Hepatocyte (in vitro differentiated cells): Measurements from ENCODE around the gene KRTAP3-2. TPM values are rescaled to one million over a fixed set of nuclear protein-coding genes. Genes with fewer than 3 reads are reported as not detected.

Experiments used
- DNase-seq: peaks from one replicate; pipeline ENCODE4 v3.0.0-alpha.2; 2016; ENCODE audit warnings: low spot score
- H2AFZ ChIP-seq: fragments of 200-600 bp; sonication (generic); 2 replicates; pipeline ENCODE4 v1.6.0; 2016; ENCODE audit warnings: antibody characterized with exemption, mild to moderate bottlenecking
- H3K27ac ChIP-seq: fragments of 200-600 bp; sonication (generic); 2 replicates; pipeline ENCODE4 v1.5.1; 2016; ENCODE audit warnings: mild to moderate bottlenecking
- H3K27me3 ChIP-seq: fragments of 200-600 bp; sonication (generic); 2 replicates; pipeline ENCODE4 v1.6.1; 2016
- H3K36me3 ChIP-seq: fragments of 200-600 bp; sonication (generic); replicated peaks from 2 replicates; pipeline ENCODE4 v1.5.1; 2016; ENCODE audit warnings: low read depth; ENCODE audit not compliant: insufficient read depth
- H3K4me1 ChIP-seq: fragments of 200-600 bp; sonication (generic); 2 replicates; pipeline ENCODE4 v1.5.1; 2016; ENCODE audit warnings: mild to moderate bottlenecking, moderate library complexity; ENCODE audit not compliant: insufficient read depth
- H3K4me2 ChIP-seq: fragments of 200-600 bp; sonication (generic); 2 replicates; pipeline ENCODE4 v1.6.0; 2016
- H3K4me3 ChIP-seq: fragments of 200-600 bp; sonication (generic); 2 replicates; pipeline ENCODE4 v1.5.1; 2016; ENCODE audit warnings: mild to moderate bottlenecking
- H3K79me2 ChIP-seq: fragments of 200-600 bp; sonication (generic); 2 replicates; pipeline ENCODE4 v1.6.0; 2017; ENCODE audit warnings: mild to moderate bottlenecking
- H3K9me2 ChIP-seq: fragments of 200-600 bp; sonication (generic); replicated peaks from 2 replicates; pipeline ENCODE4 v1.6.0; 2017; ENCODE audit warnings: mild to moderate bottlenecking; ENCODE audit not compliant: insufficient read depth
- H3K9me3 ChIP-seq: fragments of 200-600 bp; sonication (generic); 2 replicates; pipeline ENCODE4 v1.5.1; 2016; ENCODE audit warnings: low read depth, mild to moderate bottlenecking
- H4K20me1 ChIP-seq: fragments of 200-600 bp; sonication (generic); 2 replicates; pipeline ENCODE4 v1.6.0; 2016; ENCODE audit warnings: mild to moderate bottlenecking; ENCODE audit not compliant: insufficient read depth, poor library complexity, severe bottlenecking
- EZH2 ChIP-seq: fragments of 200-600 bp; sonication (generic); IDR thresholded peaks from 2 replicates; pipeline ENCODE4 v1.6.1; 2016; ENCODE audit warnings: antibody characterized with exemption, mild to moderate bottlenecking, borderline replicate concordance
- EZH2phosphoT487 ChIP-seq: fragments of 200-600 bp; sonication (generic); IDR thresholded peaks from one replicate; pipeline ENCODE4 v1.6.1; 2018; ENCODE audit warnings: antibody characterized with exemption, mild to moderate bottlenecking, low read depth, moderate library complexity; ENCODE audit not compliant: unreplicated experiment, severe bottlenecking
- WGBS: methylation state at CpG from one replicate; pipeline ENCODE4 v1.1.6; 2016; ENCODE audit warnings: low lambda C conversion rate; ENCODE audit errors: missing lambda C conversion rate; 5-methylcytosine and 5-hydroxymethylcytosine counted together
- polyA plus RNA-seq: library from polyadenylated mRNA; unstranded; fragments of >200 nt; fragmentation: Nextera tagmentation; extraction: Ambion mirVana; gene quantifications from 2 replicates; pipeline ENCODE4 v1.2.1, GENCODE V29; 2016
- total RNA-seq: library from RNA; depleted of rRNA; stranded (reverse); fragments of >200 nt; gene quantifications from 2 replicates; pipeline ENCODE4 v1.2.3, GENCODE V29; 2014
- TF ChIP-seq, protein P1 (sequence below): fragments of 200-600 bp; sonication (generic); IDR thresholded peaks from 2 replicates; pipeline ENCODE4 v1.5.1; 2016; ENCODE audit warnings: antibody characterized with exemption, mild to moderate bottlenecking; ENCODE audit not compliant: poor library complexity

The KRTAP3-2 gene
- total and polyA plus RNA-seq, 2 experiments from 2014 or later: not detected

DNA sequence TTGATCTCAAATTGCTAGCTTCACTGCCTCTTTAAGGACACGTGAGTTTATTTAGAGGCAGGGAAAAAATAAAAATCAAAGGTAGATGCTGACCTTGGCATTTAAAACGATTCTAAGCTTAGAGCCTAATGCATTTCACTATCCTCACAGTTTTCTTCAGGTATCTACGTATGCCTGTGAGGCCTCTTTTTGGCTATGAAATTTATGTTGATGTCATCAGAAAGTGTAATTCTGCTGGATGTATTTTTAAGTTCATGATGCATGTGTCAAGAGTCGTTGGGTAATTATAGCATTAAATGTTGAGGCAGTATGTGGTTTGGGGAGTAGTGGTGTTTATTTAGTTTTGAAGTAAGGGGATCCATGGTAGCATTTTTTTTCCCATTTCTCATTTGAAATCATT is 4.2 kb upstream of the KRTAP3-2 start:
- H3K4me2 ChIP-seq: no peak overlapping the region
- no peak overlapping the region for H2AFZ ChIP-seq
- WGBS: 76% methylated on average over 4 of the region's 4 CpGs
- no peaks in the 10 kb centered on the region for H3K79me2 ChIP-seq
- no peaks in the 10 kb centered on the region for H3K36me3 ChIP-seq
- H3K27ac ChIP-seq: no peak overlapping the region
- no peaks in the 10 kb centered on the region for H3K27me3 ChIP-seq
- H3K9me2 ChIP-seq: no peaks in the 10 kb centered on the region
- H3K4me1 ChIP-seq: peaks cover 3% of the 10 kb centered on the region
- DNase-seq: no peak
- TF ChIP-seq, protein P1, sequence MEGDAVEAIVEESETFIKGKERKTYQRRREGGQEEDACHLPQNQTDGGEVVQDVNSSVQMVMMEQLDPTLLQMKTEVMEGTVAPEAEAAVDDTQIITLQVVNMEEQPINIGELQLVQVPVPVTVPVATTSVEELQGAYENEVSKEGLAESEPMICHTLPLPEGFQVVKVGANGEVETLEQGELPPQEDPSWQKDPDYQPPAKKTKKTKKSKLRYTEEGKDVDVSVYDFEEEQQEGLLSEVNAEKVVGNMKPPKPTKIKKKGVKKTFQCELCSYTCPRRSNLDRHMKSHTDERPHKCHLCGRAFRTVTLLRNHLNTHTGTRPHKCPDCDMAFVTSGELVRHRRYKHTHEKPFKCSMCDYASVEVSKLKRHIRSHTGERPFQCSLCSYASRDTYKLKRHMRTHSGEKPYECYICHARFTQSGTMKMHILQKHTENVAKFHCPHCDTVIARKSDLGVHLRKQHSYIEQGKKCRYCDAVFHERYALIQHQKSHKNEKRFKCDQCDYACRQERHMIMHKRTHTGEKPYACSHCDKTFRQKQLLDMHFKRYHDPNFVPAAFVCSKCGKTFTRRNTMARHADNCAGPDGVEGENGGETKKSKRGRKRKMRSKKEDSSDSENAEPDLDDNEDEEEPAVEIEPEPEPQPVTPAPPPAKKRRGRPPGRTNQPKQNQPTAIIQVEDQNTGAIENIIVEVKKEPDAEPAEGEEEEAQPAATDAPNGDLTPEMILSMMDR: no peak
- no peak for TF ChIP-seq EZH2phosphoT487
- TF ChIP-seq EZH2: no peak
- H4K20me1 ChIP-seq: no peaks in the 10 kb centered on the region
- H3K4me3 ChIP-seq: no peak overlapping the region
- H3K9me3 ChIP-seq: no peaks in the 10 kb centered on the region

DNA sequence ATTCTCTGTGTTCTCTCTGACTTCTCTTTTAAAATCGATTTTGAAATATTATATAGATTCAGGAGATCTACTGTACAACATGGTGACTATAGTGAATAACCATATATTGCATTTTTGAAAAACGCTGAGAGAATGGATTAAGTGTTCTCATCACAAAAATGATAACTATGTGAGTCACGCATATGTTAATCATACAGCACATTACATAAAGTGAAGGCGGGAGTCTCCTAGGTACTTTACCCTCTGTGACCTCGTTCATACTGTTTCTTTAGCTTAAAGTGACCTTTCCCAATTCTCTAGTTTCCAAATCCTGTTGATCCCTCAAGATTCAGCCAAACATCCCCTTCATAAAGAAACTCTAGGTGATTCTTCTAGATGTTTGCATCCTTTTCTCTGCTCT is 3.1 kb upstream of the KRTAP3-2 start:
- no peak overlapping the region for H3K4me2 ChIP-seq
- no peaks in the 10 kb centered on the region for H3K9me3 ChIP-seq
- no peak for TF ChIP-seq EZH2phosphoT487
- no peaks in the 10 kb centered on the region for H3K9me2 ChIP-seq
- no peaks in the 10 kb centered on the region for H3K27me3 ChIP-seq
- H3K36me3 ChIP-seq: no peaks in the 10 kb centered on the region
- peaks cover 3% of the 10 kb centered on the region for H3K4me1 ChIP-seq
- H4K20me1 ChIP-seq: no peaks in the 10 kb centered on the region
- no peak overlapping the region for H3K4me3 ChIP-seq
- H3K27ac ChIP-seq: no peak overlapping the region
- H3K79me2 ChIP-seq: no peaks in the 10 kb centered on the region
- H2AFZ ChIP-seq: no peak overlapping the region
- no peak for DNase-seq
- WGBS: 61% methylated on average over 5 of the region's 5 CpGs

GRCh38 chr17:41001795-41002194 is 2.1 kb upstream of the KRTAP3-2 start:
- Histone ChIP-seq H3K9me2 (no peaks in the 10 kb centered on the region), H3K36me3 (no peaks in the 10 kb centered on the region), H3K4me2 (no peak overlapping the region), H3K4me1 (peaks cover 3% of the 10 kb centered on the region), H3K27me3 (peaks cover 4% of the 10 kb centered on the region), H3K79me2 (no peaks in the 10 kb centered on the region), H3K4me3 (no peak overlapping the region), H2AFZ (no peak overlapping the region), H3K27ac (no peak overlapping the region), H4K20me1 (no peaks in the 10 kb centered on the region), H3K9me3 (no peaks in the 10 kb centered on the region)
- TF ChIP-seq, protein P1: no peak
- TF ChIP-seq EZH2: no peak
- WGBS: 73% methylated on average over 4 of the region's 4 CpGs
- no peak for DNase-seq

DNA sequence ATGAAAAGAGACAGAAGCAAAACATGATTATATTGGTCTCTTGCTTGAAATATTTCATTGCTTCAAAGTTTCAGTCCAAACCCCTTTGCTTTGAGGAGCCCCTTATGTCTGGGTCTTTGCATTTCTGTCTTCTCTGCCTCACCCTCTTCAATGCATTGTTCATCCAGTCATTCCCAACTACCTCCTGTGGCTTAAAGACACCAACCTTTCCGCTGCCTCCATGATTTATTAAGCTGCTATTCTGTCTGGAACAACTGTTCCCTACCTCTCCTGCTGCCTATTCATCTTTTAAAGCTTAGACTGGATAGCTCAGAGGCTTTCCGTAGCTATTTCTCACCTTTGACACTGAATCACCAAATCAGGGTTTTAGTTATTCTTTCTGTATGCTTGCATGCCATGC is 2.3 kb downstream of the KRTAP3-2 start:
- 84% methylated on average over 2 of the region's 2 CpGs for WGBS
- Histone ChIP-seq H3K9me2 (no peaks in the 10 kb centered on the region), H2AFZ (no peak overlapping the region), H3K9me3 (no peaks in the 10 kb centered on the region), H3K4me3 (no peak overlapping the region), H4K20me1 (no peaks in the 10 kb centered on the region), H3K27ac (no peak overlapping the region), H3K36me3 (no peaks in the 10 kb centered on the region), H3K4me2 (no peak overlapping the region), H3K4me1 (no peaks in the 10 kb centered on the region), H3K79me2 (no peaks in the 10 kb centered on the region), H3K27me3 (peaks cover 4% of the 10 kb centered on the region)
- DNase-seq: no peak
- TF ChIP-seq, protein P1: no peak
- TF ChIP-seq EZH2 (no peak), EZH2phosphoT487 (no peak)
